Osteoblast (primary cell): Measurements from ENCODE around the gene MGP. TPM values are rescaled to one million over a fixed set of nuclear protein-coding genes. Genes with fewer than 3 reads are reported as not detected.

Source experiments
- DNase-seq: peaks from one replicate; pipeline ENCODE4 v3.0.0; 2011; ENCODE audit warnings: low spot score, mixed read lengths; ENCODE audit not compliant: insufficient read length; ENCODE audit errors: missing footprints
- H2AFZ ChIP-seq: 2 replicates; pipeline ENCODE4 v1.6.0; 2011; ENCODE audit warnings: mild to moderate bottlenecking, low read length
- H3K27ac ChIP-seq: 2 replicates; pipeline ENCODE4 v1.5.1; 2011; ENCODE audit warnings: mild to moderate bottlenecking, low read depth, low read length, moderate library complexity
- H3K27me3 ChIP-seq: 2 replicates; pipeline ENCODE4 v1.6.0; 2012; ENCODE audit warnings: mild to moderate bottlenecking, control low read depth, inconsistent platforms, low read length, moderate library complexity; ENCODE audit not compliant: insufficient read depth
- H3K36me3 ChIP-seq: 2 replicates; pipeline ENCODE4 v1.5.1; 2011; ENCODE audit warnings: mild to moderate bottlenecking, low read length, control low read depth, moderate library complexity; ENCODE audit not compliant: insufficient read depth
- H3K4me1 ChIP-seq: 2 replicates; pipeline ENCODE4 v1.5.1; 2011; ENCODE audit warnings: mild to moderate bottlenecking, low read length, control low read depth, moderate library complexity; ENCODE audit not compliant: insufficient read depth
- H3K4me2 ChIP-seq: 2 replicates; pipeline ENCODE4 v1.6.0; 2011; ENCODE audit warnings: mild to moderate bottlenecking, low read length; ENCODE audit not compliant: insufficient read depth
- H3K4me3 ChIP-seq: fragments of 200-600 bp; sonication (generic); 3 replicates; pipeline ENCODE4 v1.5.1; 2012; ENCODE audit warnings: mild to moderate bottlenecking, low read length, inconsistent platforms; ENCODE audit not compliant: insufficient read depth
- H3K79me2 ChIP-seq: 2 replicates; pipeline ENCODE4 v1.6.0; 2012; ENCODE audit warnings: mild to moderate bottlenecking, low read length, control low read depth, inconsistent platforms; ENCODE audit not compliant: insufficient read depth
- H3K9me3 ChIP-seq: 2 replicates; pipeline ENCODE4 v1.5.1; 2011; ENCODE audit warnings: low read depth, low read length, control low read depth
- H4K20me1 ChIP-seq: 2 replicates; pipeline ENCODE4 v1.6.0; 2012; ENCODE audit warnings: mild to moderate bottlenecking, low read length, control low read depth; ENCODE audit not compliant: insufficient read depth
- CTCF ChIP-seq: IDR thresholded peaks from 2 replicates; pipeline ENCODE4 v1.5.1; 2011; ENCODE audit warnings: mild to moderate bottlenecking, low read depth, low read length, moderate library complexity; ENCODE audit errors: extremely low read depth
- total RNA-seq: library from RNA; depleted of rRNA; stranded (reverse); fragments of >200 nt; gene quantifications from 2 replicates; pipeline ENCODE4 v1.2.3, GENCODE V29; 2012

The MGP gene
- 8.0 and 16.8 TPM in 2 replicates for total RNA-seq

GRCh38 chr12:14885718-14886221 is at the start of gene MGP:
MGP (minus strand) TSS chr12:14885854; CDS start chr12:14885791, 63 bp downstream.
- H3K27ac ChIP-seq, result peak within 1 kb of the TSS; percentile 23
- H2AFZ ChIP-seq, result peak within 1 kb of the TSS; percentile 79
- H3K9me3 ChIP-seq, result no peaks in the 10 kb centered on the region
- TF ChIP-seq CTCF, result no peak
- no peaks in the 10 kb centered on the region for H4K20me1 ChIP-seq
- H3K4me3 ChIP-seq, result peak within 1 kb of the TSS; percentile 68
- H3K4me1 ChIP-seq, result peaks cover 24% of the 10 kb centered on the region
- no peaks in the 10 kb centered on the region for H3K36me3 ChIP-seq
- H3K27me3 ChIP-seq, result peaks cover 21% of the 10 kb centered on the region
- peak within 1 kb of the TSS; percentile 86 for H3K4me2 ChIP-seq
- H3K79me2 ChIP-seq, result no peaks in the 10 kb centered on the region
- no peak for DNase-seq

GRCh38 chr12:14935031-14935430 is 49.4 kb upstream of the MGP start:
- Histone ChIP-seq H4K20me1 (no peaks in the 10 kb centered on the region), H3K27me3 (no peaks in the 10 kb centered on the region), H3K27ac (no peak overlapping the region), H3K9me3 (no peaks in the 10 kb centered on the region), H3K4me1 (no peaks in the 10 kb centered on the region), H3K4me3 (no peak overlapping the region), H2AFZ (no peak overlapping the region), H3K36me3 (no peaks in the 10 kb centered on the region), H3K79me2 (no peaks in the 10 kb centered on the region), H3K4me2 (no peak overlapping the region)
- no peak for TF ChIP-seq CTCF
- DNase-seq, result no peak

GRCh38 chr12:14934511-14934910 is 48.9 kb upstream of the MGP start:
- no peak overlapping the region for H2AFZ ChIP-seq
- DNase-seq, result no peak
- no peaks in the 10 kb centered on the region for H3K4me1 ChIP-seq
- no peaks in the 10 kb centered on the region for H4K20me1 ChIP-seq
- no peaks in the 10 kb centered on the region for H3K79me2 ChIP-seq
- no peaks in the 10 kb centered on the region for H3K9me3 ChIP-seq
- H3K4me2 ChIP-seq, result no peak overlapping the region
- TF ChIP-seq CTCF, result no peak
- no peaks in the 10 kb centered on the region for H3K27me3 ChIP-seq
- no peak overlapping the region for H3K27ac ChIP-seq
- H3K36me3 ChIP-seq, result no peaks in the 10 kb centered on the region
- H3K4me3 ChIP-seq, result no peak overlapping the region

- no peaks in the 10 kb centered on the region for H4K20me1 ChIP-seq
- peaks cover 6% of the 10 kb centered on the region for H3K27me3 ChIP-seq
- H2AFZ ChIP-seq, result no peak overlapping the region
- DNase-seq, result no peak
- no peak overlapping the region for H3K27ac ChIP-seq
- H3K36me3 ChIP-seq, result no peaks in the 10 kb centered on the region
- TF ChIP-seq CTCF, result no peak
- no peaks in the 10 kb centered on the region for H3K79me2 ChIP-seq
- no peak overlapping the region for H3K4me3 ChIP-seq
- H3K9me3 ChIP-seq, result no peaks in the 10 kb centered on the region
- no peak overlapping the region for H3K4me2 ChIP-seq
- H3K4me1 ChIP-seq, result no peaks in the 10 kb centered on the region
These were observed 46.3 kb upstream of the MGP start for GRCh38 chr12:14931791-14932560.
